ENCODE results near the gene PAOX.

GRCh38 chr10:133338080-133339071 lies 40.7 kb upstream of the PAOX start:
- TF ChIP-seq, protein P1, sequence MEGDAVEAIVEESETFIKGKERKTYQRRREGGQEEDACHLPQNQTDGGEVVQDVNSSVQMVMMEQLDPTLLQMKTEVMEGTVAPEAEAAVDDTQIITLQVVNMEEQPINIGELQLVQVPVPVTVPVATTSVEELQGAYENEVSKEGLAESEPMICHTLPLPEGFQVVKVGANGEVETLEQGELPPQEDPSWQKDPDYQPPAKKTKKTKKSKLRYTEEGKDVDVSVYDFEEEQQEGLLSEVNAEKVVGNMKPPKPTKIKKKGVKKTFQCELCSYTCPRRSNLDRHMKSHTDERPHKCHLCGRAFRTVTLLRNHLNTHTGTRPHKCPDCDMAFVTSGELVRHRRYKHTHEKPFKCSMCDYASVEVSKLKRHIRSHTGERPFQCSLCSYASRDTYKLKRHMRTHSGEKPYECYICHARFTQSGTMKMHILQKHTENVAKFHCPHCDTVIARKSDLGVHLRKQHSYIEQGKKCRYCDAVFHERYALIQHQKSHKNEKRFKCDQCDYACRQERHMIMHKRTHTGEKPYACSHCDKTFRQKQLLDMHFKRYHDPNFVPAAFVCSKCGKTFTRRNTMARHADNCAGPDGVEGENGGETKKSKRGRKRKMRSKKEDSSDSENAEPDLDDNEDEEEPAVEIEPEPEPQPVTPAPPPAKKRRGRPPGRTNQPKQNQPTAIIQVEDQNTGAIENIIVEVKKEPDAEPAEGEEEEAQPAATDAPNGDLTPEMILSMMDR (IDR thresholded peaks at IDR 0.05) = no peak
- no peak for TF ChIP-seq ZFX (IDR thresholded peaks at IDR 0.05; ENCODE audit: borderline replicate concordance)

Measured in 22Rv1 (cell line).